Epithelial cell of esophagus (primary cell): ENCODE results near the gene RNF40.

Experiments
- DNase-seq: peaks from one replicate; pipeline ENCODE4 v3.0.0; 2010; ENCODE audit warnings: low read depth
- H3K4me3 ChIP-seq: 2 replicates; pipeline ENCODE4 v1.5.1; 2011; ENCODE audit warnings: mild to moderate bottlenecking, low read length, control low read depth
- TF ChIP-seq, protein P1 (sequence below): IDR thresholded peaks from 2 replicates; pipeline ENCODE4 v1.5.1; 2011; ENCODE audit warnings: low read depth, mild to moderate bottlenecking, low read length, control low read depth, inconsistent platforms; ENCODE audit not compliant: insufficient read depth; ENCODE audit errors: missing control alignments

RNF40 gene

DNA sequence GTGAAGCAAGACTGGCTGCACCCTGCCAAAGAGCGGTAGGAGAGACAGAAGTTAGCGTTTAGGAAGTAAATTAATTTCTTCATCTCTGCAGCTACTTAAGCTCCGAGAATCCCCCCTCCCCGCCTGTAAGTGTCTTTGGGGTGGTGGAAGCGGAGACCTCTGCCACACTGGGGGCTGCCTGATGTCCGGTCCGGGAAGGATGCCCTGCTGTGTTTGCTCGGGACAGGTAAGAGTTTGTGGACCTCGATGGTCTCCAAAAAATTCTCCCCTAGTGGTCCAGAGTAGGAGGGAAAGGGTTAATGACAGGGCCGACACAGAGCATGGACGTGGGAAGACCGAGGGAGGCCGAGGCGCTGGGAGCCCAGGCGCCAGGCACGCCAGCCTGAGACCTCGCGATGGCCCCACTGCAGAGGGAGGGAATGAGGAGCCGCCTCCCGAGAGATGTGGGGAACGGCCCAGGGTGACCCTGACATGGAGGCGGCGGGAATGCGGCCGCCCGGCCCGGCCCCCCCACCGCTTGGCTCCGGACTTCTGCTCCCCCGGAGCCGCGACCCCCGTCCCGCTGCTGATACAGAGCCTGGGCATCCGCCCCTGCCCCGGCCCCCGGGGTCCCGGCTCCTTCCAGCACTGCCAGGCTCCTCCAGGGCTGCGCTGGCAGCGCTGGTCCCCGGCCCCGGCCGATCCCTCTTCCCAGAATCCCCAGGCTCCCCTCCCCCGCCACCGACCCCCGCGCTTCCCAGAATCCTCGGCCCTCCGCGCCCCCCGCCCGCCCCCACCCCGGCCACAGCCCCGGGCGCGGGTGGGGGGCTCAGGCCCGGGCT is 24.2 kb downstream of the RNF40 start:
- DNase-seq, result peak; percentile 55
- TF ChIP-seq, protein P1, sequence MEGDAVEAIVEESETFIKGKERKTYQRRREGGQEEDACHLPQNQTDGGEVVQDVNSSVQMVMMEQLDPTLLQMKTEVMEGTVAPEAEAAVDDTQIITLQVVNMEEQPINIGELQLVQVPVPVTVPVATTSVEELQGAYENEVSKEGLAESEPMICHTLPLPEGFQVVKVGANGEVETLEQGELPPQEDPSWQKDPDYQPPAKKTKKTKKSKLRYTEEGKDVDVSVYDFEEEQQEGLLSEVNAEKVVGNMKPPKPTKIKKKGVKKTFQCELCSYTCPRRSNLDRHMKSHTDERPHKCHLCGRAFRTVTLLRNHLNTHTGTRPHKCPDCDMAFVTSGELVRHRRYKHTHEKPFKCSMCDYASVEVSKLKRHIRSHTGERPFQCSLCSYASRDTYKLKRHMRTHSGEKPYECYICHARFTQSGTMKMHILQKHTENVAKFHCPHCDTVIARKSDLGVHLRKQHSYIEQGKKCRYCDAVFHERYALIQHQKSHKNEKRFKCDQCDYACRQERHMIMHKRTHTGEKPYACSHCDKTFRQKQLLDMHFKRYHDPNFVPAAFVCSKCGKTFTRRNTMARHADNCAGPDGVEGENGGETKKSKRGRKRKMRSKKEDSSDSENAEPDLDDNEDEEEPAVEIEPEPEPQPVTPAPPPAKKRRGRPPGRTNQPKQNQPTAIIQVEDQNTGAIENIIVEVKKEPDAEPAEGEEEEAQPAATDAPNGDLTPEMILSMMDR, result no peak
- peak overlapping the region; percentile 83 for H3K4me3 ChIP-seq

DNA sequence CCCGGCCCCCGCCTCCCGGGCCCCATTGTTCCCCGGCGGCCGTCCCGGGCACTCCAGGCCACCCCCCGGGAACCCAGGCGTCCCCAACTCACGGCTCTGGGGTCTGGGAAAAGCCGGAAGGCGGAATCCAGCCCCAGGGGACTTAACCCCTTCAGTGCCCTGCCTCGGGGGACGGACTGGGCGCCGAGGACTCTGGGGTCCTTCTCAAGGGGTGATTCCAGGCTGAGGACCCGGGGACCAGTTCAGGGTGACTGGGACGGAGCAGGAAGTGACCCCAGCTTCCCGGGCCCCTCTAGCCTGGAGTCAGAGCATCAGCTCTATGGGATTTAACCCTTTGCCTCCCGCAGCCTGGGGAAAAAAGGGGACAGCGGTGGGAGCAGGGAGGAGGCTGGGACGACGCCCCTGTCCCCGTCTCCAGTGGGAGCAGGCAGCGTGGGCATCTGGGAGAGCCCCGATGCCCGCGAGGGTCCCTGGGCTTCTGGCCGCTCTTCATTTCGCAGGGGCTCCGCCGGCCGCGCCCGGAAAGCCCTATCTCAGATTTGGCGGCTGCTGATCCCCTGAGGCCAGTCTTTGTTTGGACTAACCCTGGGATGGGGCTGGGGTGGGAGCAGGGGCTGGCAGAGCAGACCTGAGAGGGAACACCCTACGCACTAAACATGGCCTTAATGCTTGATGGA is 25.0 kb downstream of the RNF40 start, which contains the start of gene ZNF629:
Gene ZNF629, minus strand, starts transcription at position 270 of the 677 bp plus-strand sequence. CDS start 2,723 bp downstream, outside the sequence.
- DNase-seq, result peak; percentile 55
- peak within 1 kb of the TSS; percentile 83 for H3K4me3 ChIP-seq
- TF ChIP-seq, protein P1, result no peak

DNA sequence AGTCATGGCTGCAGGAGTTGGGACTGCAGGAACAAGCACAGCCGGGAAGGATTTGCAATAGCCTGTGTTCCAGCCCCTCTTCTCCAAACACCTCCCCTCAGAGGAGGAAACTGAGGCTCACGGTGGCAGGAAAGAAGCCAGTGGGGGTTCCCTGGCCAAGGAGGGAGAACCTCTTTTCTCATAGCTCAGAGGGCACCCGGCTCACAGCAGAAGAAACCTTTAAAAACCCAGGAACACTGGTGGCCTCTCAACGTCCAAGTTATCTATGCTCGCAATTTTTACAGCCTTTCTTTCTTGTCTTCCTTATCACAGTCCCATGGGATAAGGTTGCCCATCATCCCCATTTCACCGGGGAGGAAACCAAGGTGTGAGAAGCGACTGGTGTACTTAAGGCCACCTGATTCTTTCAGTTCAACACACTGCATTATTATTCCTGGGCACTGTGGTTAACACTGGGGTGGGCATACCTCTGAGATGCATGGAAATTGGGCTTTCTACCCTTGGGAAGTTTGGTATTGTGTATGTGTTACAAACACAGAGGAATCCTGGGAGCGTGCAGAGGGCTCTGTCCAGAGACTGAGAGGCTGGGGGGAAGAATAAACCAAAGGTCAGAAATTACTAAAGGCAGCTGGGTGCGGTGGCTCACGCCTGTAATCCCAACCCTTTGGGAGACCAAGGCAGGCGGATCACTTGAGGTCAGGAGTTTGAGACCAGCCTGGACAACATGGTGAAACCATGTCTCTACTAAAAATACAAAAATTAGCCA is 25.7 kb downstream of the RNF40 start:
- TF ChIP-seq, protein P1, result no peak
- no peak for DNase-seq
- H3K4me3 ChIP-seq, result peak overlapping the region; percentile 83

DNA sequence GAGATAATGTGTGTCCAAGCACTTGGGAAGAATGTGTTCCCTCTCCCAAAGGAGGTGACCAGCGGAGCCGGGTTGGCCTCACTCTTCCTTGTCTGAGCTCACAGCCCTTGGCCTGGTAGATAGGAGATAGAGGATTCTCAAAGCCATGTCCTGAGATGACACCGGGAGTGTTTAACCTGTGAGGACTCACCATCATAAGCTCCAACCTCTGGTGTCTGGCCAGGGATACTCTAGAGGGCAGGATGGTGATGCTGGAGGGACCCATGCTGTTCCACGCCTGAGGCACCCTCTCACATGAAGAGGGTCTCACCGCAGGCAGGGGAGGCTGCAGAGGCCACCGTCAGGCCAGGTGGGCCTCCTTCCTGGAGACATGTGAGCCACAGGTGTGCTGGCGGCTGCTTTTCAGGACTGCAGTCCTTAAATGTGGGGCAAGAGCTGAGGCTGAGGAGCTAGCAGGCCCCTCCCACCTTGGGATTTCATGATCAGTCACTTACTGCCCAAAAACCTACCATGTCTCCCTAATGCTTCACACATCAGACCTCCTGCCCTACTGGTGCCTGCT is 31.5 kb downstream of the RNF40 start:
- TF ChIP-seq, protein P1, result no peak
- DNase-seq, result no peak
- H3K4me3 ChIP-seq, result no peak overlapping the region

DNA sequence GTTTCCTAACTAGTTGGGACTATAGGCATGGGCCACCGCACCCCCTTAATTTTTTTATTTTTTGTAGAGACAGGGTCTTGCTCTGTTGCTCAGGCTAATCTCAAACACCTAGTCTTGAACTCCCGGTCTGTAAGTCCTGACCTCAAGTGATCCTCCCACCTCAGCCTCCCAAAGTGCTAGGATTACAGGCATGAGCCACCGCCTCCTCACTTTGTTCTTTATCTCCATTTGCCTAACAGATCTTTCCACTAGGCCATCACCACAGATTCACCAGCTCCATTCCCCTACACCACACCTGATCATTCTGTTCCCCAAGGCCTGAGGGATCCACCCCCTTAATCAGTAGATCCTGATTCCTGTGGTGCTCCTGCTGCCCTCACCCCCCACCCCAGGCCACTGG is 32.5 kb downstream of the RNF40 start:
- TF ChIP-seq, protein P1, result no peak
- DNase-seq, result no peak
- H3K4me3 ChIP-seq, result no peak overlapping the region

DNA sequence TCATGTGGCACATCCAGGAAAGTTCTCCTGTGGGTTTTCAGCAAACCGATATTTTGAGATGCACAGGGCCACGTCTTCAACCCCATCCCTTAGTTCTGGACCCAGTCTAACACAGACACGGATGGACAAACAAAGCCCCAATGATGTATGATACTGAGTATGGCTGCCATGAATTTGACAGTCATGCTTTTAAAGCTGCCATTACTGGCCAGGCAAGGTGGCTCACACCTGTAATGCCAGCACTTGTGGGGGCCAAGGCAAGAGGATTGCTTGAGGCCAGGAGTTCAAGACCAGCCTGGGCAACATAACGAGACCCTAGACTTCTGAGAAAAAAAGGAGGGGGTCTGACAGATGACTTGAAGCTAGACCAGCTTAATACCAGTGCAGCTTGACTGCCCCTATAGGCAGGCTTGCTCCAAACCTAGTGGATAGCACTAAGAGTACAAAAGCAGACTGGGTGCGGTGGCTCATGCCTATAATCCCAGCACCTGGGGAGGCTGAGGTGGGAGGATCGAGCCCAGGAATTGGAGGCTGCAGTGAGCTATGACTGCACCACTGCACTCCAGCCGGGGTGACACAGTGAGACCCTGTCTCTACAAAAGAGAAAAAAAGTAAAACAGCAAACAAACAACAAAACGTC is 35.7 kb downstream of the RNF40 start:
- H3K4me3 ChIP-seq, result no peak overlapping the region
- TF ChIP-seq, protein P1, result no peak
- no peak for DNase-seq
